GM23338 (cell line): ENCODE measurements around the gene DPF3. TPM values are rescaled to one million over a fixed set of nuclear protein-coding genes. Genes with fewer than 3 reads are reported as not detected.

Experiments
- ATAC-seq: fragments of 200-7000 bp; cut with Tn5 transposase; 3 replicates; pipeline ENCODE4 v1.9.1; 2020
- DNase-seq: peaks from one replicate; pipeline ENCODE4 v3.0.0-alpha.2; 2015; ENCODE audit warnings: low spot score
- H2AFZ ChIP-seq: fragments of 200-600 bp; sonication (generic); 2 replicates; pipeline ENCODE4 v1.8.0; 2016; ENCODE audit warnings: antibody characterized with exemption, mild to moderate bottlenecking, moderate library complexity
- H3F3A ChIP-seq: fragments of 200-600 bp; sonication (generic); replicated peaks from 2 replicates; pipeline ENCODE4 v1.8.0; 2017; ENCODE audit warnings: antibody characterized with exemption, mixed run types, low read depth
- H3K27ac ChIP-seq: fragments of 200-600 bp; sonication (generic); 2 replicates; pipeline ENCODE4 v1.6.1; 2016; ENCODE audit warnings: low read depth
- H3K27me3 ChIP-seq: fragments of 200-600 bp; sonication (generic); 2 replicates; pipeline ENCODE4 v1.8.0; 2016; ENCODE audit warnings: mild to moderate bottlenecking, mixed run types, moderate library complexity; ENCODE audit not compliant: insufficient read depth
- H3K36me3 ChIP-seq: fragments of 200-600 bp; sonication (generic); 2 replicates; pipeline ENCODE4 v1.8.0; 2016; ENCODE audit warnings: mild to moderate bottlenecking; ENCODE audit not compliant: insufficient read depth
- H3K4me1 ChIP-seq: fragments of 200-600 bp; sonication (generic); 2 replicates; pipeline ENCODE4 v1.8.0; 2016; ENCODE audit warnings: mild to moderate bottlenecking, moderate library complexity; ENCODE audit not compliant: insufficient read depth
- H3K4me2 ChIP-seq: fragments of 200-600 bp; sonication (generic); 2 replicates; pipeline ENCODE4 v1.7.1; 2017; ENCODE audit warnings: mixed run types
- H3K4me3 ChIP-seq: fragments of 200-600 bp; sonication (generic); 2 replicates; pipeline ENCODE4 v1.6.1; 2016; ENCODE audit warnings: mixed run types
- H3K79me2 ChIP-seq: fragments of 200-600 bp; sonication (generic); replicated peaks from 2 replicates; pipeline ENCODE4 v1.8.0; 2017; ENCODE audit warnings: mild to moderate bottlenecking; ENCODE audit not compliant: insufficient read depth
- H3K9me2 ChIP-seq: fragments of 200-600 bp; sonication (generic); 2 replicates; pipeline ENCODE4 v1.8.0; 2017; ENCODE audit not compliant: insufficient read depth
- H4K20me1 ChIP-seq: fragments of 200-600 bp; sonication (generic); replicated peaks from 2 replicates; pipeline ENCODE4 v1.8.0; 2017; ENCODE audit warnings: mild to moderate bottlenecking; ENCODE audit not compliant: insufficient read depth
- H3K27ac Mint-ChIP-seq: 2 replicates; pipeline ENCODE4 v1.8.0; 2020; ENCODE audit warnings: inconsistent platforms, mild to moderate bottlenecking, moderate library complexity, mixed read lengths
- H3K27me3 Mint-ChIP-seq: 3 replicates; pipeline ENCODE4 v1.8.0; 2022; ENCODE audit warnings: low read depth, mild to moderate bottlenecking, moderate library complexity, mixed read lengths, inconsistent platforms; ENCODE audit not compliant: insufficient read depth, poor library complexity
- H3K36me3 Mint-ChIP-seq: 3 replicates; pipeline ENCODE4 v1.8.0; 2021; ENCODE audit warnings: low read depth, mild to moderate bottlenecking, inconsistent platforms, moderate library complexity, mixed read lengths
- H3K4me1 Mint-ChIP-seq: 3 replicates; pipeline ENCODE4 v1.8.0; 2020; ENCODE audit warnings: mild to moderate bottlenecking, inconsistent platforms, mixed read lengths
- H3K4me3 Mint-ChIP-seq: 3 replicates; pipeline ENCODE4 v1.8.0; 2021; ENCODE audit warnings: moderate library complexity, mild to moderate bottlenecking, inconsistent platforms, mixed read lengths
- H3K9me3 Mint-ChIP-seq: 3 replicates; pipeline ENCODE4 v1.8.0; 2020; ENCODE audit warnings: moderate library complexity, mild to moderate bottlenecking, inconsistent platforms, mixed read lengths
- CREB1 ChIP-seq: fragments of 250-450 bp; sonication (Bioruptor Pico); IDR thresholded peaks from 2 replicates; pipeline ENCODE4 v1.5.0; 2020; ENCODE audit warnings: low read depth, mild to moderate bottlenecking, moderate library complexity
- EZH2 ChIP-seq: fragments of 200-600 bp; sonication (generic); IDR thresholded peaks from one replicate; pipeline ENCODE4 v1.8.0; 2017; ENCODE audit warnings: antibody characterized with exemption, mild to moderate bottlenecking, low read depth; ENCODE audit not compliant: unreplicated experiment
- EZH2phosphoT487 ChIP-seq: fragments of 200-600 bp; sonication (generic); IDR thresholded peaks from one replicate; pipeline ENCODE4 v1.8.1; 2018; ENCODE audit warnings: antibody characterized with exemption; ENCODE audit not compliant: unreplicated experiment
- JUNB ChIP-seq: IDR thresholded peaks from one replicate; pipeline ENCODE4 v1.6.1; 2016; ENCODE audit warnings: antibody characterized with exemption; ENCODE audit not compliant: unreplicated experiment
- NANOG ChIP-seq: IDR thresholded peaks from 2 replicates; pipeline ENCODE4 v1.6.1; 2016; ENCODE audit warnings: antibody characterized with exemption, borderline replicate concordance
- POLR2AphosphoS5 ChIP-seq: IDR thresholded peaks from 2 replicates; pipeline ENCODE4 v1.6.1; 2016; ENCODE audit warnings: antibody characterized with exemption, low read depth
- STAT1 ChIP-seq: IDR thresholded peaks from one replicate; pipeline ENCODE4 v1.6.1; 2016; ENCODE audit warnings: antibody characterized with exemption; ENCODE audit not compliant: unreplicated experiment
- ZNF114 ChIP-seq: fragments of 250-450 bp; sonication (Bioruptor Pico); IDR thresholded peaks from 2 replicates; pipeline ENCODE4 v1.5.0; 2020; ENCODE audit warnings: mild to moderate bottlenecking, moderate library complexity
- ZNF331 ChIP-seq: fragments of 250-450 bp; sonication (Bioruptor Pico); IDR thresholded peaks from 2 replicates; pipeline ENCODE4 v1.5.0; 2020; ENCODE audit warnings: low read depth, mild to moderate bottlenecking, moderate library complexity
- ZNF462 ChIP-seq: fragments of 250-450 bp; sonication (Bioruptor Pico); IDR thresholded peaks from 2 replicates; pipeline ENCODE4 v1.5.0; 2020; ENCODE audit warnings: mild to moderate bottlenecking, moderate library complexity
- polyA plus RNA-seq: library from polyadenylated mRNA; unstranded; fragments of >200 nt; fragmentation: Nextera tagmentation; extraction: Ambion mirVana; gene quantifications from 2 replicates; pipeline ENCODE4 v1.2.1, GENCODE V29; 2016
- total RNA-seq: library from RNA; depleted of rRNA; stranded (reverse); fragments of >200 nt; shearing (Covaris generic); gene quantifications from 2 replicates; pipeline ENCODE4 v1.2.3, GENCODE V29; 2014
- TF ChIP-seq, protein P1 (sequence below): IDR thresholded peaks from 2 replicates; pipeline ENCODE4 v1.6.1; 2016; ENCODE audit warnings: antibody characterized with exemption
- TF ChIP-seq, protein P2 (sequence below): IDR thresholded peaks from one replicate; pipeline ENCODE4 v1.6.1; 2018; ENCODE audit warnings: antibody characterized with exemption; ENCODE audit not compliant: unreplicated experiment
- TF ChIP-seq, protein P3 (sequence below), 2 experiments: fragments of 200-600 bp in 1 of 2; sonication (generic) in 1 of 2; conservative IDR thresholded peaks; 2 replicates each; pipeline versions ENCODE4 v1.5.1 to v1.6.1; 2016 to 2017; ENCODE audit warnings: antibody characterized with exemption in 2 of 2, low read depth in 2 of 2, mild to moderate bottlenecking in 2 of 2, moderate library complexity in 1 of 2

DPF3 gene
- total and polyA plus RNA-seq, 2 experiments from 2014 or later, result 0.18 to 1.0 TPM

GRCh38 chr14:72645706-72646105, 248.2 kb downstream of the DPF3 start:
- peaks cover 4% of the 10 kb centered on the region for H3K9me3 Mint-ChIP-seq
- ATAC-seq (no peak), DNase-seq (no peak)
- no peak overlapping the region for H3K4me3 Mint-ChIP-seq
- no peak overlapping the region for H3K27ac Mint-ChIP-seq
- H3K27me3 Mint-ChIP-seq, result peaks cover under 1% of the 10 kb centered on the region
- no peaks in the 10 kb centered on the region for H3K79me2 ChIP-seq
- H3K27ac ChIP-seq, result no peak overlapping the region
- H3K36me3 Mint-ChIP-seq, result peaks cover 3% of the 10 kb centered on the region; the same call in 1 of the 3 replicates
- no peaks in the 10 kb centered on the region for H3F3A ChIP-seq
- H4K20me1 ChIP-seq, result no peaks in the 10 kb centered on the region
- no peak overlapping the region for H2AFZ ChIP-seq
- H3K36me3 ChIP-seq, result no peaks in the 10 kb centered on the region
- H3K9me2 ChIP-seq, result 0 out of 2 replicates have a peak, but pooled peaks cover 9% of the 10 kb centered on the region
- TF ChIP-seq CREB1 (CRISPR knock-in tag), result no peak
- TF ChIP-seq NANOG, result no peak
- TF ChIP-seq ZNF114 (CRISPR knock-in tag), result no peak
- TF ChIP-seq, protein P1, sequence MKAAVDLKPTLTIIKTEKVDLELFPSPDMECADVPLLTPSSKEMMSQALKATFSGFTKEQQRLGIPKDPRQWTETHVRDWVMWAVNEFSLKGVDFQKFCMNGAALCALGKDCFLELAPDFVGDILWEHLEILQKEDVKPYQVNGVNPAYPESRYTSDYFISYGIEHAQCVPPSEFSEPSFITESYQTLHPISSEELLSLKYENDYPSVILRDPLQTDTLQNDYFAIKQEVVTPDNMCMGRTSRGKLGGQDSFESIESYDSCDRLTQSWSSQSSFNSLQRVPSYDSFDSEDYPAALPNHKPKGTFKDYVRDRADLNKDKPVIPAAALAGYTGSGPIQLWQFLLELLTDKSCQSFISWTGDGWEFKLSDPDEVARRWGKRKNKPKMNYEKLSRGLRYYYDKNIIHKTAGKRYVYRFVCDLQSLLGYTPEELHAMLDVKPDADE, result no peak
- no peak for TF ChIP-seq EZH2
- no peak for TF ChIP-seq ZNF331 (CRISPR knock-in tag)
- TF ChIP-seq STAT1, result no peak
- TF ChIP-seq, protein P2, sequence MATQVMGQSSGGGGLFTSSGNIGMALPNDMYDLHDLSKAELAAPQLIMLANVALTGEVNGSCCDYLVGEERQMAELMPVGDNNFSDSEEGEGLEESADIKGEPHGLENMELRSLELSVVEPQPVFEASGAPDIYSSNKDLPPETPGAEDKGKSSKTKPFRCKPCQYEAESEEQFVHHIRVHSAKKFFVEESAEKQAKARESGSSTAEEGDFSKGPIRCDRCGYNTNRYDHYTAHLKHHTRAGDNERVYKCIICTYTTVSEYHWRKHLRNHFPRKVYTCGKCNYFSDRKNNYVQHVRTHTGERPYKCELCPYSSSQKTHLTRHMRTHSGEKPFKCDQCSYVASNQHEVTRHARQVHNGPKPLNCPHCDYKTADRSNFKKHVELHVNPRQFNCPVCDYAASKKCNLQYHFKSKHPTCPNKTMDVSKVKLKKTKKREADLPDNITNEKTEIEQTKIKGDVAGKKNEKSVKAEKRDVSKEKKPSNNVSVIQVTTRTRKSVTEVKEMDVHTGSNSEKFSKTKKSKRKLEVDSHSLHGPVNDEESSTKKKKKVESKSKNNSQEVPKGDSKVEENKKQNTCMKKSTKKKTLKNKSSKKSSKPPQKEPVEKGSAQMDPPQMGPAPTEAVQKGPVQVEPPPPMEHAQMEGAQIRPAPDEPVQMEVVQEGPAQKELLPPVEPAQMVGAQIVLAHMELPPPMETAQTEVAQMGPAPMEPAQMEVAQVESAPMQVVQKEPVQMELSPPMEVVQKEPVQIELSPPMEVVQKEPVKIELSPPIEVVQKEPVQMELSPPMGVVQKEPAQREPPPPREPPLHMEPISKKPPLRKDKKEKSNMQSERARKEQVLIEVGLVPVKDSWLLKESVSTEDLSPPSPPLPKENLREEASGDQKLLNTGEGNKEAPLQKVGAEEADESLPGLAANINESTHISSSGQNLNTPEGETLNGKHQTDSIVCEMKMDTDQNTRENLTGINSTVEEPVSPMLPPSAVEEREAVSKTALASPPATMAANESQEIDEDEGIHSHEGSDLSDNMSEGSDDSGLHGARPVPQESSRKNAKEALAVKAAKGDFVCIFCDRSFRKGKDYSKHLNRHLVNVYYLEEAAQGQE, result no peak
- no peak for TF ChIP-seq ZNF462 (CRISPR knock-in tag)
- no peak for TF ChIP-seq EZH2phosphoT487
- TF ChIP-seq POLR2AphosphoS5, result no peak
- no peak for TF ChIP-seq JUNB
- TF ChIP-seq, protein P3, sequence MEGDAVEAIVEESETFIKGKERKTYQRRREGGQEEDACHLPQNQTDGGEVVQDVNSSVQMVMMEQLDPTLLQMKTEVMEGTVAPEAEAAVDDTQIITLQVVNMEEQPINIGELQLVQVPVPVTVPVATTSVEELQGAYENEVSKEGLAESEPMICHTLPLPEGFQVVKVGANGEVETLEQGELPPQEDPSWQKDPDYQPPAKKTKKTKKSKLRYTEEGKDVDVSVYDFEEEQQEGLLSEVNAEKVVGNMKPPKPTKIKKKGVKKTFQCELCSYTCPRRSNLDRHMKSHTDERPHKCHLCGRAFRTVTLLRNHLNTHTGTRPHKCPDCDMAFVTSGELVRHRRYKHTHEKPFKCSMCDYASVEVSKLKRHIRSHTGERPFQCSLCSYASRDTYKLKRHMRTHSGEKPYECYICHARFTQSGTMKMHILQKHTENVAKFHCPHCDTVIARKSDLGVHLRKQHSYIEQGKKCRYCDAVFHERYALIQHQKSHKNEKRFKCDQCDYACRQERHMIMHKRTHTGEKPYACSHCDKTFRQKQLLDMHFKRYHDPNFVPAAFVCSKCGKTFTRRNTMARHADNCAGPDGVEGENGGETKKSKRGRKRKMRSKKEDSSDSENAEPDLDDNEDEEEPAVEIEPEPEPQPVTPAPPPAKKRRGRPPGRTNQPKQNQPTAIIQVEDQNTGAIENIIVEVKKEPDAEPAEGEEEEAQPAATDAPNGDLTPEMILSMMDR (conservative IDR thresholded peaks at IDR 0.05; ENCODE audit: low read depth in 2 of 2), result no peak
- H3K27me3 ChIP-seq, result no peaks in the 10 kb centered on the region
- no peak overlapping the region for H3K4me3 ChIP-seq
- no peak overlapping the region for H3K4me2 ChIP-seq
- peaks cover 7% of the 10 kb centered on the region for H3K4me1 Mint-ChIP-seq
- no peaks in the 10 kb centered on the region for H3K4me1 ChIP-seq
